GM12875 (cell line): ENCODE data around the gene PRDM11.

Experiments used
- H3K4me3 ChIP-seq: one replicate; pipeline ENCODE4 v1.5.1; 2011; ENCODE audit warnings: low read depth, low read length, control low read depth
- CTCF ChIP-seq: IDR thresholded peaks from 2 replicates; pipeline ENCODE4 v1.5.1; 2011; ENCODE audit warnings: low read depth, mild to moderate bottlenecking, control low read depth, inconsistent platforms, low read length, moderate library complexity, borderline replicate concordance; ENCODE audit not compliant: insufficient read depth

The PRDM11 gene

GRCh38 chr11:45181193-45181888 lies 34.9 kb downstream of the PRDM11 start:
- no peak for TF ChIP-seq CTCF
- H3K4me3 ChIP-seq = no peak overlapping the region

- no peak for TF ChIP-seq CTCF
- H3K4me3 ChIP-seq = no peak overlapping the region
These were observed 35.6 kb downstream of the PRDM11 start for GRCh38 chr11:45181889-45182550.

- peak; percentile 49; the same call in 1 of the 2 replicates for TF ChIP-seq CTCF
These were observed 36.5 kb downstream of the PRDM11 start for GRCh38 chr11:45182902-45183301.

GRCh38 chr11:45184640-45185039 lies 38.2 kb downstream of the PRDM11 start:
- no peak overlapping the region for H3K4me3 ChIP-seq
- TF ChIP-seq CTCF = no peak

More at GRCh38 chr11:45182902-45183301, 36.5 kb downstream of the PRDM11 start:
- no peak overlapping the region for H3K4me3 ChIP-seq

GRCh38 chr11:45185228-45185729 lies 38.8 kb downstream of the PRDM11 start:
- TF ChIP-seq CTCF = no peak
- no peak overlapping the region for H3K4me3 ChIP-seq

- TF ChIP-seq CTCF = no peak
- no peak overlapping the region for H3K4me3 ChIP-seq
These were observed 40.9 kb downstream of the PRDM11 start for GRCh38 chr11:45187375-45187774.

- no peak for TF ChIP-seq CTCF
- no peak overlapping the region for H3K4me3 ChIP-seq
These were observed 41.7 kb downstream of the PRDM11 start for GRCh38 chr11:45188127-45188526.
